ENCODE results near the gene GAP43.

Gene GAP43

DNA sequence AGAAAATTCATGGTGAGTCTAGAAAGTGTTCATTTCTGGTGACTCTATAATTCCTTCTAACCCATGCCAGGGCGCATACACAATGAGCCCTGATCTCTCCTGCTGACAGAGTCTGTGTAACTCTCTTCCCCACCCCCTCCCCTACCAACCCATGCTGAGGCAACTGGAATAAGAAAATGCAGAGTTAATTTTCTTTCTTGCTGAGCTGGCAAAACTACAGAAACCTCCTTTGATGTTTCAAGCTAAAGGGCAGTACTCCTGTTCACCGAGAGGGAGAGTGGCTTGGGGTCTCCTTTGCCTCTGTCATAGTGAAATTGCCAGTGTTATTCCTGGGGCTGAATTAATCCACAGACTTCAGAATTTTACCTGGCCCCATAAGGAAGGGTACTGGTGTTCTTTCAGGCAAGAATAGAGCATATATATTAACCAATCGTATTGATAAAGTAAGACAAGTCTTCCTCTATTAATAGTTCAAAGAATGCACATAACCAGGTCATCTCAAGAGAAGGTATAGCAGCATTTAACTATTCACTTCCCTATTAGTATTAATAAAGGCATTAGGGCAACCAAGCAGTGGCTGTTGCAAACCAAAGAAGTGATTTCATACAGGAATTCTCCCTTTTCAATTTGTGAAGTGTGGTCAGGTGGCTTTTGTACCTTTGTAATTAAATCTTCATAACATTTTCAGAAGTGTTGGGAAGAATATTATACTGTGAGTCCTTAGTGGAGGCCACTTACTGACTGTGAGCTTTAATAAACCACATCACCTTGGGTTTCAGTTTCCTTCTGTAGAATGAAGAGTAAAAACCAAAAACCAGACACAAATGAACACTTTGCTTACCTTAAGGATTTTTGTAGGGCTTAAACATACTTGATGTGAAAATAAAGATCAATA, 4.1 kb downstream of the GAP43 start:
- no peak for DNase-seq

DNA sequence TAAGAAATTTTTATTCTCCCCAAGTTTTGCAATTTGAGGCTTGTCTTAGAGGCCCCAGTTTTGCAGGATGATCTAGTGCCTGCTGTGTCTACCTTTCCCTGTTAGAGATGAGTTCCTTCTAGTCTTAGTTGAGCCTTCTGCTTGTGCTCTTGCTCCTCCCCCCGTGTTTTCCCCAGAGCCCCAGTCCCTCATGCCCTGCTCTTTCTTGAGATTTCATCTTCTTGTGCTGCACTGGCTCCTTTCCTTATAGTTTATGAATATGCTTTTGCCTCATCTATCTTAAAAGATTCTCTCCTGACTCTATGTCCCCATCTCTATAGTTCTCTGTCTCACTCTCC, 4.7 kb downstream of the GAP43 start:
- DNase-seq = no peak

DNA sequence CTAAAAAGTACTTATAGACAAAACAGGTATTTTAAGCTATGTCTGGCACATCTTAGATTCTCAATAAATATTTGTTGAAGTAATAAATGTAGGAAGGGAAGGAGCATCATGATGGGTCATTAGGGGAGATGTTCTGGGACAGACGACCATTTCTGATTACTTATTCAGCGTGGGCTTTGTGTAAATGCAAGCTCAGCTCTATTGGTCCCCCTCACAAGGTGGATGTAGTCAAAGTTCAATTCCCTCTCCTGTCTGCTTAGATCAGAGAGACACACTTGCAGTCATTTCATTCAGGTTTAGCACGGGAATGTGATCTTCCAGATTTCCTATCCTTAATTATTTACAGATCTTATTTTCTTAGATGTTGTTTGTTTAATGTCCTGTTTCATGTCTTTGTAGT, 7.5 kb downstream of the GAP43 start:
- DNase-seq = no peak

DNA sequence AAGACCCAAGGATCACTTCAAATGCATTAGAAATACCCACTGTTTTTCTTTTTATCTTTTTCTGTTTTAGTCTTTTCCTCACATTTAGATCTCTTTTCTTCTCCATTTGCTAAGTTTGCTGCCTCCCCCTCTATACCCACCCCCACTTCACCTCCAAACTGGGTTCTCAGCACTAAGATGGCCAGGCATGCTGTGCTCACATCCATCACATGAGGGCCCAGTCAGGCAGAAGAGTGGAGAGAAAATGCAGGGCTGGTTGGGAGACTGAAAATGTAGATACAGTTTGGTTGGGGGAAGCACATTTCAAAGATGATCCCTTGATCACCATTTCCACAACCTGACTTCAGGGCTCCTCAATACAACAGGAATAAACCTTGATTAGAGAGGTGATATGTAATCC, 8.7 kb downstream of the GAP43 start:
- no peak for DNase-seq

DNA sequence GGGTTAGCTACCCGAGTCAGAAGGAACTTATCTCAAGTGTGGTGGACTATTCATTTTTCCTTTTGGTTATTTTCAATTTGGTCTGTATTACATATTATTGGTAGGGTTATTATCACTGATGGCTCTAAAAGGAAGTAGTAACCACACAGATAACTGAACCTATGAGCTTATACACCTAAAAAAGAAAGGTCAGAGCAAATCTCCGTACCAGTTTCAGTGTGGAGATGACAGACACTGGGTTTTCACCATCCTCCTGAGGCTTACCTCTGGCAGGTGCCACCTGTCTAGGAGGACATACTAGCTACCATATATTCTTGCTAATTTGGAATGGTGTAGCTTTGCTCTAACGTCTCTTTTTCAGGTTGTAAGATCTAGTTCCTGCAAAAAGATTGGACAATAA, 10.2 kb downstream of the GAP43 start:
- no peak for DNase-seq

DNA sequence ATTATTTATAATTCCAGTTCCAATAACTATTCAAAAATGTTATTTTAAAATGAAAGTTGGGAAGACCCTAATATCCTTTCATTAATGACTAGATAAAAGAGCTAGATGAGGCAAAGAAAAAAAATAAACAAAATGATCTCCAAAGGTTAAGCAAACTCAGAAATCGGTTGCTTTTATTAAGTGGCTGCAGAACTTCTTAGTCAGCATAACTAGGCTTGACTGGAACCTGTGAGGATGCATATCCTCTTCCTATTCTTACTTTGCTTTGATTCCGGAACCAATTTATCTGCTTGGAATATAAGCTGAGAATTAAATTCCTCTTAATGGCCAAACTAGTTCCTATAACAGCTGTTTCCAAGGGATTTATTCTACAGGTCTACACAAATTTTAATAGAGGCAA, 10.7 kb downstream of the GAP43 start:
- DNase-seq = no peak

DNA sequence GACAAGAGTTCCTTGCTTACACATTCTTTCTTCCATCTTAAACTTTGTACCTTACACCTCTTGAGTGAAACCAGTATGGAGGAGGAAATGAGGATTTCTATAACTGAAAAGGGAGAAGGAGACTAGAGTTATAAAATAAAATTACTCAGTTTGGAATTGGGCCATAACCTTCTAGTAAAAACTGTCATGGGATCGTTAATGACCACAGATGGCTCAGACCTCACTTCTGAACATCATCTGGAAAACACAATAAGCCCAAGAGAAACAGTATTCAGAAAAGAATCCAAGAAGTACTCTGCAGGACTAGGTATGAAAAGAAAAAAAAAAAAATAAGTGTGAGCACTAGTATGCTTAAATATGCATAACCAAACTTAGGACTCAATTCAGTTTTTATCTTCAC, 12.1 kb downstream of the GAP43 start:
- DNase-seq = no peak

DNA sequence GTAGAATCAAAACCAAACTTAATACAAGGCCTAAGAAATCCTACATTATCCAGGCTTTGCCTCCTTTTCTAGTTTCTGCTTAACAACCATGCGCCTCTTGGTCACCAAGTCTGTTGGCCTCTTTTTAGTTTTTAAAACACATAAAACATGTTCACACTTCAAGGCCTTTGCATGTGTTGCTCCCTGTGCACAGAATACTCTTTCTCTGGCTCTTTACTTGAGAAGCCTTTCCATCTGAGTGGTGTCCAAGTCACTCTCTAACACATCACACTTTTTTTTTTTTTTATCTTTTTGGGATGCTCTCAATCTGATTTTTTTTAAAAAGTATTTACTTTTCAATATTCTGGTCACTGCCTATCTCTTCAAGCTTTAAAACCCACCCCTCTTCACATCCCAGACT, 14.9 kb downstream of the GAP43 start:
- no peak for DNase-seq

DNA sequence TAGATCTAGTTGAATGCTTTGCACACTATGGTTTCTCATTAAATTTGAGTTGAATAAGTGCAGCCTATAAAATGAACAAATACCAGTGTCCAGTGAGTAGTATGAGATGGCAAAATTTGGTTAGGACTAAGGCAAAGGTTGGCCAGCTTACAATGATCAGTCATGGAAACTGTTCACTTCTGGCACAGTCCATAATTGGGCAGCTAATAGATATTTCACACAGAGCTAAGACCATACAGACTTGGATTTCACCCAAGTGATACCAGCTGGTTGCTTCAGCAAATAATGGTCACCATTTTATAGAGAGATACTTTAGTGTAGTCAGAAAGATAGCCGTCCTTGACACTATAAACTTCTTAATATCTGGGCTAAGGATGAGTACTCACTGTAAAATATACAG, 15.7 kb downstream of the GAP43 start:
- no peak for DNase-seq

DNA sequence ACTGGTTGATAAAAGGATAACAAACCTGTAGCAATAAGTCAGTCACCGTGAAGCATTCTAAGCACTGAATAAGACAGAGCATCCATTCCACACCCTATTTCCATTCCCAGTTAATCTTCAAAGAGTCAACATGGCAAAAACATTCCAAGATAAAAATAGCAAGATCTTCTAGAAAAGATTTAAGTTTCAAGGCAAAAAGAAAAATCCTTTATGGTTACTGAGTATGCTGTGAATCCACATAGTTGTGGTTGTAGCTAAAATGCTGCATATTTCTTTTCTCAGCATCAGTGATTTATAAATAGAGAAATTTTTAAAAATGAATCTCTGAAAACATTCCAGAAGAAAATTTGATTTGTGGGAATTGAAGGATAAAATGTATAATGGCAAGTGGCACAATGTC, 21.1 kb downstream of the GAP43 start:
- DNase-seq = no peak

DNA sequence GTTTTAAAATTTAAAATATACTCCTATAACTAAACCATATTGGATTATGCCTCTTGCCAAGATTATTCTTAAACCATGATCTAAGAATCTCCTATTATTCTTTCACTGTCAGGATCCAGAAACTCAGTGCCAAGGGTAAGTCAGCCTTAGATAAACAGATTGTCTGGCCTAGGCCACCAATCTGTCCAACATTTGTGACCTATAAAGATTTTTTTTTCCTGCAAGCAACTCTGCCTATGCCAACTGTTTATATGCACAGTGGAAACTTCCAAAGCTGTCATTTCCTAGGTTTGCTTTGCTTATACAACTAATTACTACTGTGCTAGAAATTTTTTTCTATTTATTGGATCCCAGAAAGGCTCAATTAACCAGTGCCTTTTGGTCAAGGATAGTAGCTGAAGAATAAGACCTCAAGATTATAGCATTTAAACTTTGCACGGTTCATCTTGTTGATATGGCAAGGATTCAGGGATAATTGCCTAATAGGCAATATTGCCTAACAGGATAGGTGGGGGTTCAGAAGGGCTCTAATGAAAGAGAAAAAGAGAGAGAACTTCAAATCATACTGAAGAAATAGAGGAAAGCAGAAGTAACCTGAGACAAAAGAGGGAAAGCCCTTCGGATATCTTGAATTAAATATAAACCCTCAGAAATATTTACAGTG, 22.8 kb downstream of the GAP43 start:
- DNase-seq = no peak

DNA sequence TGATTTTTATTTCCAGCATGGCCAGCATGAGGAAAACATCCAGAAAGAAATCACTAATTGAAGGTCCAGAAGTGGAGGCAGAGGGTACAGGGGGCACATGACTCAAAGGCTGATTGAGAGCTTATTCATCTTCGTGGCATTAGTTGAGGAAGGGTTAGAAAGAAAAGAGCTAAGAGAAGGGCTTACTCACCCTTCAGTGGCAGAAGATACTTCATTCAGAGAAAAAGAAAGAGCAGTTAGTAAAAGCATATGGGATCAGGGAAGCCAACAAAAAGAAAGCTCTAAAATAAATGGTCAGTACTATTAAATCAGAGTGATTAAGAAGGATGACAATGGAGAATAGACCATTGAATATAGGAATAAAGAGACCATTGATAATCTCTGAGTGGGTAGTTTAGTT, 25.2 kb downstream of the GAP43 start:
- no peak for DNase-seq

DNA sequence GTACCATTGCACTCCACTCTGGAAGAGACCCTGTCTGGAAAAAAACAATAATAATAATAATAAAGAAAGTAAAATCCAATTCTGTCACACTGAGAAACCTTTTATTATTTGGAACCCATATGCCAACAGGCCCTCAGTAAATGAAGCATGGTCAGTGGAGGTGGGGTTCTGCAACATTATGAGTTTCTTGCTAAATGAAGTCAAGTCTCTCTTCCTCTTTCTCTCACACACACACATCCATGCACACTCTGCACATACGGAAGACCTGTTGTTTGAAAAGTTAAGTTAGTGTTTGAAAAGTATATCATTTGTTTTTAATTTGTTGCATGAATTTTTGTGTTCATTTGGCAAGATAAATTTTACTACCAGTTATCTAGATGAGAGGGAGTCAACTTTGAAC, 27.8 kb downstream of the GAP43 start:
- DNase-seq = no peak

DNA sequence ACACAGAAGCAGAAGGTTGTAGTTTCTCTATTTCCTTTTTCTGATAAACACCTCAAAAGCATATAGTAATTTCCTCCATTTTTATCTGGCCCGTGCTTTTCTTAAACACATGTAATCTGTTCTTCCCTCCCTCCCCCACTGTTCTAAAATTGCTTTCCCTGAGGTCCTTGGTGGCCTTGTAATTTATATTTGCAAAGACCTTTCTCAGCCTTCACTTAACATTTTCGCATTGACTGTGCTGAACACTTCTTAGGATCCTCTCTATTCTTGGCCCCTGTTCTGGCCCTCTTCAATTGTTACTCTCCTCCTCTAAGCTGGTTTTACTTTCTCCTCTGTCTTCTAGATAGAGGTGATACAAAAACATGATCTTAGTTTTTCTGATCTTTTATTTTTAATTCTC, 28.3 kb downstream of the GAP43 start:
- no peak for DNase-seq

DNA sequence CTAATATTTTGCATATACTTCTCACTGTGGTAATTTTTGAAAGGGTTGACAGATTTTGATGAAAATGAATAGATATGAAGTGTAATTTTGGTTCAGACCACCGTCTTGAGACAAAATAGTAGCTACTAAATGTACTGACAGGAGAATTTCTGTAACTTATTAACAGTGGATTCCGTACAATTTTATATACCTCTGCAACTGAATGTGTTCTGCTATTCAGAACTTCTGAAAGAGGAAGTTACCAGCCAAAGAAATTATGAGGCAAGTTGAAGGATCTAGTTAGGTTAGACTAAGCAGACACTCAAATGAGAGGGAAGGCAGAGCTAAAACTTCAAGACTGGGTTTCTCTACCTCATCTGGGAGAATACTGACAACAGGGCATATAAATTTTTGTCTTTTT, 29.4 kb downstream of the GAP43 start:
- DNase-seq = no peak

DNA sequence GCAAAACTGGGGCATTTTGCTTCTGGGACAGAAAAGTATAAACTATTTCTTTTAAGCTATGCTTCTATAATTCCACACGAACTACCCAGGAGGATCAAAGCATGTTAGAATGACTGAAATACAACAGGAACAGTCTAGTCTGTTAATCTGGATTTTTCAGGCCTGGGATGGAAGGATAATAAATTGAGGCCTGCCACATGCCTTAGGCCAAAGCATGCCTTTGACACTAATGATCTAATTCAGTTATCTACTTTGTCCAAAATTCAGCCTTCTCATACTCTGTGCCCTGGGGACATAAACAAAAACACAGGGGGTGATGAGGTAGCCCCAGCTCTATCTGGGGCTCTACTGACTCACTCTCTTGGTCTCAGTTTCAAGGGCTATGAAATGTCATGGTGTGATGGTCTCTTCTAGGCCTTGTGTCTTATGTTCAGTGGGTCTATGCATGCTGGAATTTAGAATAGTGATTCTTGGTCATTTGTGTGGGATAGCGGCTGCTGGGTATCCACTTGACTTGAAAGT, 32.5 kb downstream of the GAP43 start:
- DNase-seq = no peak

DNA sequence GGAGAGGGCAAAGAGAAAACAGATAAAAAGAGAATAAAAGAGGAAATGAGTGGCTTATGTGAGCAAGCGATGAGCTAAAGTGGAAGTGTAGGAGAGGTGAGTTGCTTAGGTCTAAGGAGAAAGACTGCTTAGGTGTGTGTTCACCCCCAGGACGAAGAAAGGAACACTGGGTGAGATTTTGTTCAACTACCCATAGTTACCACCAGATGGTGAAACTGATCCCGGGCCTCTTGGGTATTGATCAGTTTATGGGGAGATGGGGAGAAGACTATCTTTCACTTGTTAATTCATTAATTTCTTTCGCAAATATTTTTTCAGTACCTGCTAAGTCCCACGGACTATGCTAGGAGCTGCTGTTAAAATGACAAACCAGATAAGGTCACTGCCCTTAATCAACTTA, 33.9 kb downstream of the GAP43 start:
- no peak for DNase-seq

DNA sequence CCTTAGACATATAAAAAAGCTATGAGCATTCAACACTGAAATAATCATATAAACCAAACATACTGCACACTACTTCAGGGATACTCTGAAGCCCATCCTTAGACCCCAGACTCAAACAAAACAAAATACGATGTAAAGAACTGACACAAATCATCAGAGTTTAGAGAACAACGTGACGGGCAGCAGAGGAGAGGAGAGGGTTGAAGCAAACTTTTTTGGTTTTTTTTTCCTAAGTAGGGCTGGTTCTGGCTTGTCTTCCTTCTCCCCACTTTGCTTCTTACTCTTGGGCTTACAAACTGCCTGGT, 34.7 kb downstream of the GAP43 start:
- no peak for DNase-seq

DNA sequence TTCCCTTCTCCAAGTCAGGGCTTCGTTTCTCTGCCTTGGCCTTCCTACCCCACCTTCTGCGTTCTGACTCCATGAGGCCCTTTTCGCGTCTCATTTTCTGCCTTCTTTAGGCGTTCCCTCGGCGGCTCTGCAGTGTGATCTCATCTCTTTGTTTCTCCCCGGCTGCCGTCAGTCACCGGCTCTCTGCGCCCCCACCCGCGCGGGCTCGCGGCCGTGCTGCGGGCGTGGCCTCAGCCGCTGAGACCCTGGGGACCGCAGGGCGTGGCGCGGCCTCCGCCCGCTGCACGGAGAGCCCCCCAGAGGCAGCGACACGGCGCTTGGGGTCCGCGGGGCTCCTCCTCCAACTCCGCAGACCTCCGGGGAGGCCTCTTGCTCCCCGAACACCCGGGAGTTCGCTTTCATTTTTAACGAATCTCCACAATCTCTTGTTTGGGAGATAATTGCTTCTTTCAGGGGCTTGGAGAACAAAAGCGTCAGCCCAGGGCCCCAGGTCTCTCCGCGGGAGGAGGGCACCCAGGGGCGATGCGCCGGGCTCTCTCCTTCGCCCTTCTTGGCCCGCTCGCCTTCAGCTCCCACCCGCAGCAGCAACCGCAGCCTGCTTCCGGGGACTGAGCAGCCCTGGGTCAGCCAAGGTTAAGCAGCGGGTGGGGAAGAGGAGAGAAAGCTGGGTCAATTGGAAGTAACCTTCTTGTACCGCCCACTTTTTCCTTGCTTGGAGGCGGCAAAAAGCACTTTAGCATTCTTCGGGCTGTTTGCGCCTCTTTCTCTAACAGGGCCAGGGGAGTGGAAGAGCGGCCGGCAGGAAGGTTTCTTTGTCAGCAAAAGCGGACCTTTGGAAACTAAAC, 35.2 kb downstream of the GAP43 start:
- peak; percentile 53 to 84 for DNase-seq

DNA sequence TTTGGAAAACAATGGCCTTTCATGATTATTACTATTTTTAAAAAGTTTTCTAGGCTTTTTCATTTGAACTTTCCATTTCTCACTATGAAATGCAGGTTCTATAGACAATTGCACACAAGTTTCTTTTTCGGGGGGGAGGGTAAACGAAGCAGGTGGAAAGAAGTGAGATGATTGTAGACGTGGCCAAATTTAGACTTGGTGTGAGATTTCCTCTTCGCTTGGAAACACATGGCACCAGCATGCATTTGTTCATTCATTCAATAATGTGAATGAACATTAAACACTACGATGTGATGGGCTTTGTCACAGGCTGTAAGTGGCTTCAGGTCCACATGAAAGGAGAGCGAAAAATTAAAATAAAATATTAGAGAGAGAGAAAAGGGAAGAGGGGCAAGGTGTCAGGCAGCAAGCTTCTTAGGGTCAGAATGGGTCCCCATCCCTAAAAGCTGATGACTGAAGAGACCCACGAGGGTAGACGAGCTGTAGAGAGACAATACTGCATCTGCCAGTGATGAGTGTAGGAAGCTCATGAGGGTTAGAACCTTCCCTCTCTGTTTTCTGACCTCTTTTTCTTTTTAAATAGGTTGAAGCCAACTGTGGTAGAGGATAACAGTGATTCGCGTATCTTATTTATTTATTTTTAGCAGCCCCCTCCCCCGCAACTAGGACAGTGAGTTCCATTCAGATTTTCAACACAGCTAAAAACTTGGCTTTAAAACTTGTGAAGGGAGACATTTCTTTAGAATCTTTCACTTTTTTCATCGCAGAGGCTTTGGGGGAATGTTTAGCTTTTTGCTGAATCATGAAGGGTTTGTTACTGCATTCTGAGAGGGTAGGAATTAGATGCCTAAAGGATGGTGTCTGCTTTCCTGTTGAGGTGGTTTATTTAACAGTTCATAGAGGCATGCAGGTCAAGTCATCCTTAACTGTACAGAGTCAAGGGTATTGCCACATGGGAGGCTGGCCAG, 36.2 kb downstream of the GAP43 start:
- no peak for DNase-seq

DNA sequence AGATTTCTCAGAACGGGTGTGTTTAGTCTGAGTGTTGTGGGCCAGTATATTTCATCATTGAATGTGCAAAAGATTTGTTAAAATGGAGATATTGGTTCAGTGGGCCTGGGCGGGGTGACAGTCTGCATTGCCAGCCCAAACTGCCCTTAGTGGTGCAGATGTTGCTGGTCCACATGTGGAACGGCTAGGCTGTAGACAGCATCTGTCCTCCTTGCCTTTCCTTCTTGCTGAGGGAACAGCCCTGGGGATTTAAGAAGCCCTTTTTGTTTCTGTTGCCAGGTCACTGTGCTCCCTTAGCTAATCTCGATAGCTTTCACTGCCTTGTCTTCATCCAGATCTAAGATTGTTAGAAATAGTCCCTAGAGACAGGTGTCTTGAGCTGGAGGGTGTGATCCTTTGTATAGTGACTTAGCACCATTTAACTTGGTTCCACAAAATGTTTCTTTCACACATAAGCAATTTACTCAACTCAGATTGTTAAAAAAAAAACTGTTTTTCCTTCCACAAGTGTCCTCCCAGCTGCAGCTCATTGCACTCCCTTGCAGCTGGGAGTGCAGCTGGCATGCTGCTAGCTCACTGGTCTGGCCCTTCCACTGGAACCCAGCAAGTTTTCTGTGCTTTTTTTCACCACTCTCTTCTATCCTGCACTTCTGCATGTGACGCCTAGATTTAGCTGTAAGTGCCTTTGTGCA, 37.5 kb downstream of the GAP43 start:
- no peak for DNase-seq

DNA sequence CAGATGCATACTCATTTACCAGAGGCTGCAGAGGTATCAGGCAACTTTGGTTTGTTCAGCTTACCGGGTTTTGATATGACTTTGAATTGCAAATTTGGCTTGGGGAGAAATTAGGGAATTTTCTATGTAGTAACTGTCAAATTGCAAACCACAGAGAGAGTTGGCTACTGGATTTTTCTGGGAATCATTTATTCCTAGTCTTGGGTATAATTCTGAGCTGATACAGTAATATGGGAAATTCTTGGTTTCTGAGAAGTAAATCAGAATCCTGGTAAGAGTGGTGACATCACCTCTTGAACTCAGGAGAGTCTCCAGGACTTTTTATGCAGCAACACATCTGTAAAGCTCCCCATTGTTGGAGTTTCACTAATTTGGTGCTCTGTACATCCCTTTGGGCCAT, 39.0 kb downstream of the GAP43 start:
- DNase-seq = no peak

Measured in NCI-H524 (cell line).